Keratinocyte (primary cell): ENCODE results near the gene LDB2. TPM values are rescaled to one million over a fixed set of nuclear protein-coding genes. Genes with fewer than 3 reads are reported as not detected.

Experiments used
- DNase-seq: peaks from one replicate; pipeline ENCODE4 v3.0.0-alpha.2; 2011; ENCODE audit warnings: low read depth, missing footprints, low spot score
- FAIRE-seq: peaks from 2 replicates; lab custom pipeline; 2011; peaks lifted over from hg19 to GRCh38; lab: Jason Lieb, UNC
- H2AFZ ChIP-seq: 2 replicates; pipeline ENCODE4 v1.6.0; 2012; ENCODE audit warnings: low read length, control low read depth, inconsistent platforms; ENCODE audit not compliant: control insufficient read depth
- H3K27ac ChIP-seq: 2 replicates; pipeline ENCODE4 v1.5.1; 2011; ENCODE audit warnings: low read length; ENCODE audit not compliant: control insufficient read depth, insufficient read depth
- H3K27me3 ChIP-seq: 3 replicates; pipeline ENCODE4 v1.6.0; 2011; ENCODE audit warnings: low read length; ENCODE audit not compliant: control insufficient read depth, insufficient read depth; ENCODE audit errors: extremely low read depth
- H3K36me3 ChIP-seq, 2 experiments: 2 replicates in 1 of 2; 3 replicates in 1 of 2; pipeline ENCODE4 v1.5.1; 2011; ENCODE audit warnings: low read length in 2 of 2, mild to moderate bottlenecking in 1 of 2; ENCODE audit not compliant: control insufficient read depth in 2 of 2, insufficient read depth in 2 of 2; ENCODE audit errors: extremely low read depth in 1 of 2
- H3K4me1 ChIP-seq: 3 replicates; pipeline ENCODE4 v1.5.1; 2011; ENCODE audit warnings: low read length; ENCODE audit not compliant: control insufficient read depth, insufficient read depth; ENCODE audit errors: extremely low read depth
- H3K4me2 ChIP-seq: 3 replicates; pipeline ENCODE4 v1.6.0; 2011; ENCODE audit warnings: low read depth, low read length; ENCODE audit not compliant: control insufficient read depth, insufficient read depth; ENCODE audit errors: extremely low read depth
- H3K4me3 ChIP-seq, 3 experiments: fragments of 200-600 bp in 1 of 3; sonication (generic) in 1 of 3; 2 replicates in 2 of 3; 3 replicates in 1 of 3; pipeline ENCODE4 v1.5.1; 2011 to 2016; ENCODE audit warnings: low read length in 3 of 3, mild to moderate bottlenecking in 3 of 3, control low read depth in 2 of 3, inconsistent platforms in 1 of 3, low read depth in 1 of 3, mixed read lengths in 1 of 3, mixed run types in 1 of 3, moderate library complexity in 1 of 3; ENCODE audit not compliant: control insufficient read depth in 2 of 3, insufficient read depth in 2 of 3; ENCODE audit errors: extremely low read depth in 1 of 3
- H3K79me2 ChIP-seq: 2 replicates; pipeline ENCODE4 v1.6.0; 2012; ENCODE audit warnings: low read length; ENCODE audit not compliant: control insufficient read depth, insufficient read depth
- H3K9ac ChIP-seq: 3 replicates; pipeline ENCODE4 v1.6.0; 2011; ENCODE audit warnings: low read length; ENCODE audit not compliant: control insufficient read depth, insufficient read depth; ENCODE audit errors: extremely low read depth
- H3K9me1 ChIP-seq: 3 replicates; pipeline ENCODE4 v1.6.0; 2011; ENCODE audit warnings: low read length; ENCODE audit not compliant: control insufficient read depth, insufficient read depth; ENCODE audit errors: extremely low read depth
- H3K9me3 ChIP-seq: 2 replicates; pipeline ENCODE4 v1.5.1; 2012; ENCODE audit warnings: low read depth, low read length; ENCODE audit not compliant: control insufficient read depth
- H4K20me1 ChIP-seq: 3 replicates; pipeline ENCODE4 v1.6.0; 2011; ENCODE audit warnings: low read length; ENCODE audit not compliant: control insufficient read depth, insufficient read depth; ENCODE audit errors: extremely low read depth
- CTCF ChIP-seq, 3 experiments: IDR thresholded peaks in 1 of 3; conservative IDR thresholded peaks in 1 of 3; optimal IDR thresholded peaks in 1 of 3; 2 replicates in 2 of 3; 3 replicates in 1 of 3; pipeline versions ENCODE3 to v1.5.1; 2011; ENCODE audit warnings: low read length in 3 of 3, mild to moderate bottlenecking in 3 of 3, moderate library complexity in 2 of 3, control low read depth in 1 of 3, inconsistent platforms in 1 of 3; ENCODE audit not compliant: insufficient read depth in 2 of 3; ENCODE audit errors: extremely low read depth in 1 of 3
- EZH2 ChIP-seq: IDR thresholded peaks from one replicate; pipeline ENCODE4 v1.6.1; 2012; ENCODE audit warnings: inconsistent platforms, mild to moderate bottlenecking, low read length, moderate library complexity
- dilution Hi-C: fragments of 300-500 bp; cut with MboI; formaldehyde crosslinking; loops from one replicate; pipeline ENCODE4 v1.7.0; 2020; ENCODE audit warnings: low sequenced_read_pairs; ENCODE audit not compliant: extremely low pct_ligation_motif_present
- polyA plus RNA-seq, 5 experiments: library from polyadenylated mRNA; depleted of rRNA in 3 of 5; stranded (reverse) in 3 of 5; stranded (forward) in 1 of 5; unstranded in 1 of 5; fragments of >200 nt; gene quantifications; 1 replicate in 1 of 5; 2 replicates in 3 of 5; 3 replicates in 1 of 5; pipeline versions ENCODE4 v1.2.1 to v1.2.3, GENCODE V29; 2011 to 2012; ENCODE audit warnings: missing spikeins in 2 of 5, low read depth in 1 of 5, low replicate concordance in 1 of 5

The LDB2 gene
- polyA plus RNA-seq, 1 donor (not counting 4 experiments of a cell fraction or from before 2014, with no cell fraction given) = not detected

GRCh38 chr4:16663732-16664131 is 234.7 kb downstream of the LDB2 start:
- Histone ChIP-seq H3K9me3 (no peaks in the 10 kb centered on the region), H3K4me2 (no peak overlapping the region), H2AFZ (no peak overlapping the region), H3K27ac (no peak overlapping the region), H3K36me3 (no peaks in the 10 kb centered on the region), H3K27me3 (no peaks in the 10 kb centered on the region), H3K79me2 (no peaks in the 10 kb centered on the region), H4K20me1 (no peaks in the 10 kb centered on the region), H3K4me1 (no peaks in the 10 kb centered on the region), H3K9ac (no peak overlapping the region), H3K4me3 (no peak overlapping the region), H3K9me1 (no peaks in the 10 kb centered on the region)
- dilution Hi-C loops = no loop called here
- FAIRE-seq = no peak
- DNase-seq = no peak
- TF ChIP-seq EZH2 (no peak), CTCF (optimal IDR thresholded peaks at IDR 0.05 in 1 of 3, IDR thresholded peaks at IDR 0.05 in 1 of 3, conservative IDR thresholded peaks at IDR 0.05 in 1 of 3; ENCODE audit: extremely low read depth in 1 of 3, insufficient read depth in 2 of 3, low read length in 3 of 3) (no peak)

GRCh38 chr4:16663307-16663706 is 235.1 kb downstream of the LDB2 start:
- Histone ChIP-seq H3K4me2 (no peak overlapping the region), H3K27me3 (no peaks in the 10 kb centered on the region), H3K27ac (no peak overlapping the region), H3K9me1 (no peaks in the 10 kb centered on the region), H3K79me2 (no peaks in the 10 kb centered on the region), H3K4me3 (no peak overlapping the region), H3K36me3 (no peaks in the 10 kb centered on the region), H3K9ac (no peak overlapping the region), H3K4me1 (no peaks in the 10 kb centered on the region), H4K20me1 (no peaks in the 10 kb centered on the region), H2AFZ (no peak overlapping the region), H3K9me3 (no peaks in the 10 kb centered on the region)
- no peak for FAIRE-seq
- DNase-seq = no peak
- TF ChIP-seq CTCF (optimal IDR thresholded peaks at IDR 0.05 in 1 of 3, IDR thresholded peaks at IDR 0.05 in 1 of 3, conservative IDR thresholded peaks at IDR 0.05 in 1 of 3; ENCODE audit: extremely low read depth in 1 of 3, insufficient read depth in 2 of 3, low read length in 3 of 3) (no peak), EZH2 (no peak)
- dilution Hi-C loops = no loop called here
